PC-9 (cell line): Measurements from ENCODE around the gene NRG3.

Experiments
- EZH2 ChIP-seq: fragments of 200-600 bp; sonication (generic); IDR thresholded peaks from 2 replicates; pipeline ENCODE4 v1.8.0; 2017; ENCODE audit warnings: antibody characterized with exemption, low read depth
- TF ChIP-seq, protein P1 (sequence below): fragments of 200-600 bp; sonication (generic); conservative IDR thresholded peaks from 2 replicates; pipeline ENCODE4 v1.6.1; 2017; ENCODE audit warnings: mixed run types, antibody characterized with exemption, mild to moderate bottlenecking, moderate library complexity

DNA sequence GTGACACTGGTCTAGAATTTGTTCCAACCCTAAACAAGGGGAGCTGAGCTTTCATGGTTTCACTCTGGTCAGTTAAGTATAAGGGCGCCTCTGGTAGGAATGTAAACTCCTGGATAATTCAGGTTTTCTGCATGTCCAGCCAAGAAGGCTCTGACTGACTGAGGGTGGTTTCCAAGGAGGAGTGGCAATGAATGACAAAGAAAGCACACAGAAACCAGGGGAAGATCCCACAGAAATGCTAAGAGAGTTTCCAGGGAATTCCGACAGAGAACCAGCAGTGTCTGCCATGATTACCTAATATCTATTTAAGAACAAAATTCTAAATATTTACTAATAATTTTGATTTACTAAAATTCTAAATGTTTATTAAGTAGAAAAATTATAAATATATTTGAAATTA, 27.3 kb upstream of the NRG3 start:
- TF ChIP-seq, protein P1, sequence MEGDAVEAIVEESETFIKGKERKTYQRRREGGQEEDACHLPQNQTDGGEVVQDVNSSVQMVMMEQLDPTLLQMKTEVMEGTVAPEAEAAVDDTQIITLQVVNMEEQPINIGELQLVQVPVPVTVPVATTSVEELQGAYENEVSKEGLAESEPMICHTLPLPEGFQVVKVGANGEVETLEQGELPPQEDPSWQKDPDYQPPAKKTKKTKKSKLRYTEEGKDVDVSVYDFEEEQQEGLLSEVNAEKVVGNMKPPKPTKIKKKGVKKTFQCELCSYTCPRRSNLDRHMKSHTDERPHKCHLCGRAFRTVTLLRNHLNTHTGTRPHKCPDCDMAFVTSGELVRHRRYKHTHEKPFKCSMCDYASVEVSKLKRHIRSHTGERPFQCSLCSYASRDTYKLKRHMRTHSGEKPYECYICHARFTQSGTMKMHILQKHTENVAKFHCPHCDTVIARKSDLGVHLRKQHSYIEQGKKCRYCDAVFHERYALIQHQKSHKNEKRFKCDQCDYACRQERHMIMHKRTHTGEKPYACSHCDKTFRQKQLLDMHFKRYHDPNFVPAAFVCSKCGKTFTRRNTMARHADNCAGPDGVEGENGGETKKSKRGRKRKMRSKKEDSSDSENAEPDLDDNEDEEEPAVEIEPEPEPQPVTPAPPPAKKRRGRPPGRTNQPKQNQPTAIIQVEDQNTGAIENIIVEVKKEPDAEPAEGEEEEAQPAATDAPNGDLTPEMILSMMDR: no peak
- no peak for TF ChIP-seq EZH2
